ENCODE measurements around the gene SCIN. TPM values are rescaled to one million over a fixed set of nuclear protein-coding genes. Genes with fewer than 3 reads are reported as not detected.
"Not testable (repeated sequence)": the region's sequence is repeated elsewhere in the genome, so short reads cannot be mapped to it uniquely, and the experiment has no call there.

The SCIN gene
- 0.26 TPM in 2 replicates for total RNA-seq

- no peak for TF ChIP-seq CTCF (IDR thresholded peaks at IDR 0.05; ENCODE audit: insufficient read depth, low read length, severe bottlenecking)
- peaks cover 3% of the 10 kb centered on the region for H3K27me3 ChIP-seq (ENCODE audit: control insufficient read depth, insufficient read depth, low read length)
- H3K4me3 ChIP-seq (ENCODE audit: low read depth, low read length): peak within 1 kb of the TSS; percentile 44
- FAIRE-seq: no peak
- no peaks in the 10 kb centered on the region for H3K36me3 ChIP-seq (ENCODE audit: control insufficient read depth, insufficient read depth, low read length)
- DNase-seq (ENCODE audit: low read depth): no peak
Measured at GRCh38 chr7:12570534-12571461, at the start of gene SCIN. Gene SCIN (plus strand): TSS chr7:12570720. CDS start chr7:12570787, 67 bp downstream.

DNA sequence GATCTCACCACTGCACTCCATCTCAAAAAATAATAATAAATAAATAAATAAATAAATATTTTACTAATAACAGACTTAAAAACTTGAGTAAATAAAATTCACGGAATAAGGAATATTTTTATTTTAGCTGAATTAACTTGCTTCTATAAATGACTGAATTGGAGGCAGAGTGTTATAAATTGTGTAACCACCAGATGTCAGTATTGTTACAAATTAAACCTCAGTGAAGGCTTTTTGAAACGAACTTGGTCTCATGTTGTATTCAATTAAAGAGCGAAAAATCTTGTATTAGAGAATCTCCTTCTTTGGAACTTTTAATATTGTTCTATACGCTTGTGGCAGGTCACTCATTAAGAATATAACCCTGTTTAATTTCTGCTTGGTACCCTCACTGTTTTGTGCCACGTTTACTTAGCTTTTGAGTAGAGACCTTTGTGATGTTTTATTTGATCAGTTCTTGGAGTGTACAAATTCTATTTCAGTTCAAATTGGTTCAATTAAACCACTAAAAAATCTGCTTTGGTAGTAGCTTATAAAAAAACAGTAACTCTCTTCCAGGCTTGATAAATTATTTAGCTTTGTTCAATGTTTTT lies 45.6 kb upstream of the SCIN start:
- DNase-seq (ENCODE audit: low read depth) (peak; percentile 63), FAIRE-seq (no peak)
- Histone ChIP-seq H3K27me3 (ENCODE audit: control insufficient read depth, insufficient read depth, low read length) (no peaks in the 10 kb centered on the region), H3K4me3 (ENCODE audit: low read depth, low read length) (no peak overlapping the region), H3K36me3 (ENCODE audit: control insufficient read depth, insufficient read depth, low read length) (no peaks in the 10 kb centered on the region)
- TF ChIP-seq CTCF (IDR thresholded peaks at IDR 0.05; ENCODE audit: insufficient read depth, low read length, severe bottlenecking): peak; percentile 30

- not testable (repeated sequence) for H3K4me3 ChIP-seq (ENCODE audit: low read depth, low read length); H3K27me3 ChIP-seq (ENCODE audit: control insufficient read depth, insufficient read depth, low read length); DNase-seq (ENCODE audit: low read depth); H3K36me3 ChIP-seq (ENCODE audit: control insufficient read depth, insufficient read depth, low read length)
- peak; percentile 55 for FAIRE-seq
Measured at GRCh38 chr7:12526693-12527092, 43.8 kb upstream of the SCIN start.

- H3K27me3 ChIP-seq (ENCODE audit: control insufficient read depth, insufficient read depth, low read length); FAIRE-seq; DNase-seq (ENCODE audit: low read depth); H3K36me3 ChIP-seq (ENCODE audit: control insufficient read depth, insufficient read depth, low read length); H3K4me3 ChIP-seq (ENCODE audit: low read depth, low read length): not testable (repeated sequence)
Measured at GRCh38 chr7:12527670-12528069, 42.9 kb upstream of the SCIN start.

GRCh38 chr7:12529971-12530710 lies 40.4 kb upstream of the SCIN start:
- no peaks in the 10 kb centered on the region for H3K27me3 ChIP-seq (ENCODE audit: control insufficient read depth, insufficient read depth, low read length)
- no peaks in the 10 kb centered on the region for H3K36me3 ChIP-seq (ENCODE audit: control insufficient read depth, insufficient read depth, low read length)
- FAIRE-seq (no peak), DNase-seq (ENCODE audit: low read depth) (no peak)
- H3K4me3 ChIP-seq (ENCODE audit: low read depth, low read length): no peak overlapping the region
- TF ChIP-seq CTCF (IDR thresholded peaks at IDR 0.05; ENCODE audit: insufficient read depth, low read length, severe bottlenecking): no peak

DNA sequence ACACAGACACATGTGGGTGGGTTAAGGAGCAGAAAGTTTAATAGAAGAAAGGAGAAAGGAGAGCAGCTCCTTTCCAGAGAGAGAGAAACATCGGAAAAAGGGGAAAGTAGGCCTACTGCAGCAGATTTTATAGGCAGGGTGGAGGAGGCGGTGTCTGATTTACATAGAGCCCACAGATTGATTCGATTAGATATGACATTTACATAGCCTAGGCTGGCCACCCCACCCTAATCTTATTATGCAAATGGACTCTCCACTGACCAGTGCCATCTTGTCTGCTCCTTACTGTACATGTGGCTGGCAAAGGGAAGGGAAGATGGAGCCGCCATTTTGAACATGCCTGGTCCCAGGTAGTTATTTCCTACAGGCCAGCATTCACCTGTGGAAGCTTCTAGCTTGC lies 38.7 kb upstream of the SCIN start:
- TF ChIP-seq CTCF (IDR thresholded peaks at IDR 0.05; ENCODE audit: insufficient read depth, low read length, severe bottlenecking): no peak
- H3K27me3 ChIP-seq (ENCODE audit: control insufficient read depth, insufficient read depth, low read length): no peaks in the 10 kb centered on the region
- DNase-seq (ENCODE audit: low read depth): no peak
- no peak for FAIRE-seq
- H3K4me3 ChIP-seq (ENCODE audit: low read depth, low read length): no peak overlapping the region
- H3K36me3 ChIP-seq (ENCODE audit: control insufficient read depth, insufficient read depth, low read length): no peaks in the 10 kb centered on the region
